Body of pancreas (tissue), 4 donors: Measurements from ENCODE around the gene SBNO2. TPM values are rescaled to one million over a fixed set of nuclear protein-coding genes. Genes with fewer than 3 reads are reported as not detected.

ENCODE experiments used
- ATAC-seq: fragments of 150-250 bp; one replicate; pipeline ENCODE4 v1.9.1; 2016
- DNase-seq, 4 donors: peaks; one replicate each; pipeline ENCODE4 v3.0.0-alpha.2; 2019
- H3K27ac ChIP-seq, 4 donors: fragments of 200-600 bp; sonication (generic); 1 replicate in 3 of 4; 2 replicates in 1 of 4; pipeline versions ENCODE4 v1.5.1 to v1.6.1; 2016 to 2019; ENCODE audit warnings: mild to moderate bottlenecking in 1 of 4, mixed read lengths in 1 of 4, moderate library complexity in 1 of 4
- H3K27me3 ChIP-seq, 2 donors: fragments of 200-600 bp; sonication (generic); one replicate each; pipeline ENCODE4 v1.6.0; 2016; ENCODE audit warnings: mild to moderate bottlenecking in 1 of 2
- H3K36me3 ChIP-seq, 2 donors: fragments of 200-600 bp; sonication (generic); replicated peaks in 1 of 2; 2 replicates each; pipeline ENCODE4 v1.5.1; 2016; ENCODE audit warnings: low read depth in 2 of 2; ENCODE audit not compliant: insufficient read depth in 1 of 2
- H3K4me1 ChIP-seq: fragments of 200-600 bp; sonication (generic); one replicate; pipeline ENCODE4 v1.6.0; 2016
- H3K4me3 ChIP-seq, 2 donors: fragments of 200-600 bp; sonication (generic); 1 replicate in 1 of 2; 2 replicates in 1 of 2; pipeline ENCODE4 v1.5.1; 2016 to 2019
- H3K9me3 ChIP-seq, 3 donors: fragments of 200-600 bp; sonication (generic); 1 replicate in 2 of 3; 2 replicates in 1 of 3; pipeline ENCODE4 v1.5.1; 2016
- CTCF ChIP-seq, 7 experiments: fragments of 450-650 bp in 4 of 7; fragments of 200-600 bp in 3 of 7; sonication (generic) in 3 of 7; IDR thresholded peaks; one replicate each; pipeline ENCODE4 v1.5.1; 2016 to 2019; ENCODE audit warnings: antibody characterized with exemption in 7 of 7
- POLR2A ChIP-seq, 3 donors: fragments of 450-650 bp; IDR thresholded peaks; one replicate each; pipeline ENCODE4 v1.6.1; 2016; ENCODE audit warnings: antibody characterized with exemption in 3 of 3, mild to moderate bottlenecking in 2 of 3
- WGBS, 2 donors: methylation state at CpG; one replicate each; pipeline ENCODE4 v1.1.5; 2017; 5-methylcytosine and 5-hydroxymethylcytosine counted together
- intact Hi-C: fragments of 100-400 bp; cut with DNase I; formaldehyde crosslinking; loops from one replicate; pipeline ENCODE4 v1.15.1; 2023
- total RNA-seq, 2 donors: library from RNA; depleted of rRNA; stranded (reverse); fragments of >200 nt; gene quantifications; one replicate each; pipeline ENCODE4 v1.1.0, GENCODE V29; 2016

SBNO2 gene
- 10 to 100 TPM; 14.0 to 30.7 TPM for total RNA-seq

GRCh38 chr19:1173845-1174809 lies at the start of gene SBNO2:
Gene SBNO2, minus strand, starts transcription at chr19:1174268. Its CDS starts 19,992 bp downstream, at chr19:1154276.
- WGBS, 2 donors, result 17 to 50% methylated on average over 8 to 55 of the region's 84 CpGs
- H3K27me3 ChIP-seq, result no peaks in the 10 kb centered on the region
- ATAC-seq, result peak; percentile 81
- H3K4me3 ChIP-seq, result peak within 1 kb of the TSS; percentile 56 to 95
- intact Hi-C loops, result no loop called here
- peak within 1 kb of the TSS; percentile 89 to 93 (median 91) for H3K27ac ChIP-seq
- peak; percentile 91 to 93 (median 92) for DNase-seq
- no peaks in the 10 kb centered on the region for H3K9me3 ChIP-seq
- peaks cover 26% of the 10 kb centered on the region for H3K4me1 ChIP-seq
- peak; percentile 73 to 81 (median 74) for TF ChIP-seq POLR2A (IDR thresholded peaks at IDR 0.05)
- TF ChIP-seq CTCF (IDR thresholded peaks at IDR 0.05), result no peak
- no peaks in the 10 kb centered on the region for H3K36me3 ChIP-seq

- TF ChIP-seq POLR2A (IDR thresholded peaks at IDR 0.05) (no peak), CTCF (IDR thresholded peaks at IDR 0.05) (peak in 4 of 7 experiments; percentile 18 to 33 (median 26))
- Histone ChIP-seq H3K36me3 (peaks cover 5 to 8% of the 10 kb centered on the region in 2 donors), H3K4me3 (no peak overlapping the region), H3K4me1 (peaks cover 11% of the 10 kb centered on the region), H3K27ac (no peak overlapping the region), H3K27me3 (no peaks in the 10 kb centered on the region), H3K9me3 (no peaks in the 10 kb centered on the region)
- ATAC-seq, result no peak
- intact Hi-C loops, result no loop called here
- DNase-seq, result peak in 1 of 4 donors; percentile 45
- WGBS, 2 donors, result 78 to 87% methylated on average over 21 to 45 of the region's 48 CpGs
These were observed 49.2 kb upstream of the SBNO2 start for GRCh38 chr19:1223018-1223855.

GRCh38 chr19:1222394-1222793 lies 48.3 kb upstream of the SBNO2 start:
- 96 to 100% methylated on average over 1 to 13 of the region's 14 CpGs for WGBS, 2 donors
- intact Hi-C loops, result no loop called here
- H3K36me3 ChIP-seq, result peaks cover 5 to 8% of the 10 kb centered on the region in 2 donors

GRCh38 chr19:1221904-1222255 lies 47.8 kb upstream of the SBNO2 start:
- peaks cover 23% of the 10 kb centered on the region for H3K4me1 ChIP-seq
- no peak for ATAC-seq
- no peak overlapping the region for H3K27ac ChIP-seq
- intact Hi-C loops, result no loop called here
- H3K27me3 ChIP-seq, result no peaks in the 10 kb centered on the region
- no peak for DNase-seq
- peaks cover 5 to 6% of the 10 kb centered on the region in 2 donors for H3K36me3 ChIP-seq
- 81 to 84% methylated on average over 11 to 22 of the region's 22 CpGs for WGBS, 2 donors
- TF ChIP-seq POLR2A (IDR thresholded peaks at IDR 0.05) (no peak), CTCF (IDR thresholded peaks at IDR 0.05) (no peak)
- H3K4me3 ChIP-seq, result no peak overlapping the region
- H3K9me3 ChIP-seq, result no peaks in the 10 kb centered on the region

More at GRCh38 chr19:1222394-1222793, 48.3 kb upstream of the SBNO2 start:
- peaks cover 19% of the 10 kb centered on the region for H3K4me1 ChIP-seq
- TF ChIP-seq POLR2A (IDR thresholded peaks at IDR 0.05) (no peak), CTCF (IDR thresholded peaks at IDR 0.05) (no peak)
- H3K4me3 ChIP-seq, result no peak overlapping the region
- H3K27me3 ChIP-seq, result no peaks in the 10 kb centered on the region
- no peak overlapping the region for H3K27ac ChIP-seq
- H3K9me3 ChIP-seq, result no peaks in the 10 kb centered on the region
- DNase-seq (no peak), ATAC-seq (no peak)
